CD4-positive, alpha-beta T cell treated with Interleukin-15 for 1 hour (primary cell): Measurements from ENCODE around the gene TOPORS.
"Not testable (repeated sequence)": the region's sequence is repeated elsewhere in the genome, so short reads cannot be mapped to it uniquely, and the experiment has no call there.

Experiments
- DNase-seq: peaks from one replicate; pipeline ENCODE4 v3.0.0-alpha.2; 2020

TOPORS gene

DNA sequence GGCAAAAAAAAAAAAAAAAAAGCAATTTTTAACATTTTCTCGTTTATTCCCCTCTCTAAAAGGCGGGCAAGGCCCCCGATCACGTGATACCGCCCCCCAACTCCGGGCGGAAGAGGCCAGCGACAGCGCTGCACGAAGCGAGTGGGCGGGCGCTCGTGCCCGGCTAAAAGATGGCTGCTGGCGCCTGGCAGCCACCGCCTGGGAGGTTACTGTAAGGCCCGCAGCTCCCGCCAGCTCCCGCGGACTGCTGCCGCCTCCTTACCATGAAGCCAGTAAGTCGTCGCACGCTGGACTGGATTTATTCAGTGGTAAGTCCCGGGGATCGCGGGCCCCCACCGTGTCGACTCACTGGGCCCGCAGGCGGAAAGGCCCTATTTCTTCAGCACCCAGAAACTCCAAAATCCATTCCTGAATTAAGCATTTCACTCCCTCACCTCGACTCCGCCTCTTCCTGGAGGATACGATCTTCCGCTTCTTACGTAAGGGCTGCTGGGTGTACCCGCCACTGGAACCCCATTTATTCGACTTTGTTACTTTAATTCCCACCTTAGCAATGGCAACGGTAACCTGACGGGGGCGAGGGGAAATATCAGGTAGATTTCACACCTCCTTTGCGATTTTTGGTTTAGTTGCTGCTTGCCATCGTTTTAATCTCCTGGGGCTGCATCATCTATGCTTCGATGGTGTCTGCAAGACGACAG lies at the start of gene TOPORS, which contains the start of gene SMIM27:
Gene TOPORS (minus strand): TSS at position 415 of the 701 bp plus-strand sequence. CDS start 150 bp downstream, at position 265.
Gene SMIM27 (plus strand): TSS at position 156 of the 701 bp plus-strand sequence. CDS start 108 bp downstream, at position 264.
- DNase-seq: peak; percentile 91

DNA sequence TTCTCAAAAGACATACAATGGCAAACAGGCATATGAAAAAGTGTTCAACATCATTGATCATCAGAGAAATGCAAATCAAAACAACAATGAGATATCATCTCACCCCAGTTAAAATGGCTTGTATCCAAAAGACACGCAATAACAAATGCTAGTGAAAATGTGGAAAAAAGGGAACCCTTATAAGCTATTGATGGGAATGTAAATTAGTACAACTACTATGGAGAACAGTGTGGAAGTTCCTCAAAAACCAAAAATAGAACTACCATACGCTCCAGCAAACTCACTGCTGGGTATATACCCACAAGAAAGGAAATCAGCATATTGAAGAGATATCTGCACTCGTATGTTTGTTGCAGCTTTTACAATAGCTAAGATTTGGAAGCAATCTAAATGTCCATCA lies 46.6 kb upstream of the TOPORS start:
- not testable (repeated sequence) for DNase-seq

DNA sequence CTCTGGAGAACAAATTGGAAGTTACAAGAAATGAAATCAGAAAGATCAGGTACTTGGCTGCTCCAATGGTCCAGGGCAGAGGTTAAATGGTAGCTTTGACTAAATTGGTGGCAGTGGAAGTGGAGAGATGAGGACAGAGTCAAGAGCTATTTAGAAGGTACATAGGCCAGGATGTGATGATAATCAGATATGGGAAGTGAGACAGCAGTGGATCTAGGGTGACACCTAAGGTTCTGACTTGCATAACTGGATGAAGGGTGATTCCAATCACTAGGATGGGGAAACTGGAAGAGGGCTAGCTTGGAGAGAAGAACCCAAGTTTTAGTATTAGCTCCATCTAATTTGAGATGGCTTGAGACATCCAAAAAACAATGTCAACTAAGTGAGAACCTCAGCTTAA lies 44.5 kb upstream of the TOPORS start:
- DNase-seq: no peak

DNA sequence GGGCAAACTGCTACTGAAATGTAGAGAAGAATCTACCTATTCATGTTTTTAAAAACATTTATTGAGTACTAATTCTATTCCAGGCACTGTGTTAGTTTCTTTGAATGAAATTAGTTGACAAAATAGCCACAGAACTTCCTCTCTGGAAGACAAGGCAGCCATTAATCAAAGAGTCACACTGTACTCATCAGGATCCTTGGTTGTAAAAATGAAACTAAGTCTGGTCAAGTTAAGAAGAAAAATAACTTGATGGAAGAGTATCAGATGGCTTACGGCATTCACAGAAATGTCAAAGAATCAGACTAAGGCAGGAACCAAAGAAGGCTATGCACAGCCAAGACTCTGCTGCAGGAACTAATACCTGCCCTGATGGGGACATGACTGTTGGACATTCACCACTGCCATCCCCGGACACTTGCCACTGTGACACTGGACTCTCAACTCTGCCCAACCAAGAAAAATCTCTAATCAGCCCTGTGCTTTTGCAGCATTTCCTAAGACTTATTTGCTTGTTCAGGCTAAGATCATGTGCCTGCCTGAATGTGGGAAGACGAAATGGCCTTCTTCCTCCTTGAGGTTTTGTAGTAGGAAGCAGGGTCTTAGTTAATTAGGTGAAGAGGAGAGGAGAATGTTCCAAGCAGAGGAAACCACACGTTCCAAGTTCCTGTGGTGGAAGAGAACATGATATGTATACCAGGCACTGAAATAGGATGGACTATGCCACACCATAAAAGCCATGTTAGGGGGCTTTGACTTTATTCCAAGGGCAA lies 43.9 kb upstream of the TOPORS start:
- DNase-seq: no peak

DNA sequence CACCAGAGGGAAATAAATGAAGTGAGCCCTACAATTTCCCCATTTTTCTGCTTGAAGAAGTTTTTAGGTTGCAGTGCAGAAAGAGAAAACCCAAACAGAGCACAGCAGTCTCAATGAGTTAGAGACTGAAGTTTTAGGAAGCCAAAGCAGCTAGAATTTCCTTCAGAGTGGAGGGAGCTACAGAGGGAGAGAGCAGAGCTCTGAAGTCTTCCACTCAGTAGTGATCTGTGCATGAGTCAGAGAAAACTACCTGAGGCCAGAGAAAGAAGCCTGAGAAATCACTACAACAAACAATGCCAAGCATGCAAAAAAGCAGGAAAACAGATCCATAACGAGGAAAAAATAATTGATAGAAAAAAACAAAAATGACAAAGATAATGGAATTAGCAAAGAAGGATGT lies 38.5 kb upstream of the TOPORS start:
- no peak for DNase-seq

DNA sequence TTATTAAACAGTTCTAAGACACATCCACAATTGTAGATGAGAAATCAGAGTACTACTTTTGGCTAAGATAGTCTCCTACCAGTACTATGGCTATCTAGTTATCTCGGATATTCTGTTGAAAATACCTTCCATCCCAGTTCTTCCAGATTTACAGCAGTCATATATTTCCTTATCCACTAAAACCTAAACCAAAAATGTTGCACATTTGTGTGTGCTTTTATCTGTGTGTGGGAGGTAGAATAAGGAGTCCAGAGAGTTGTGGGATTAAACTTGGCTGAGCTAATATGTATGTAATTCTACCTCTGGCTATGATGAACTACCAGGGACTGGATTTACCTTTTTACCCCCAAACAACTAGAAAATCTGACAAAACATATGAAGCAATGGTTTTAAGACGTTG lies 38.1 kb upstream of the TOPORS start:
- no peak for DNase-seq

DNA sequence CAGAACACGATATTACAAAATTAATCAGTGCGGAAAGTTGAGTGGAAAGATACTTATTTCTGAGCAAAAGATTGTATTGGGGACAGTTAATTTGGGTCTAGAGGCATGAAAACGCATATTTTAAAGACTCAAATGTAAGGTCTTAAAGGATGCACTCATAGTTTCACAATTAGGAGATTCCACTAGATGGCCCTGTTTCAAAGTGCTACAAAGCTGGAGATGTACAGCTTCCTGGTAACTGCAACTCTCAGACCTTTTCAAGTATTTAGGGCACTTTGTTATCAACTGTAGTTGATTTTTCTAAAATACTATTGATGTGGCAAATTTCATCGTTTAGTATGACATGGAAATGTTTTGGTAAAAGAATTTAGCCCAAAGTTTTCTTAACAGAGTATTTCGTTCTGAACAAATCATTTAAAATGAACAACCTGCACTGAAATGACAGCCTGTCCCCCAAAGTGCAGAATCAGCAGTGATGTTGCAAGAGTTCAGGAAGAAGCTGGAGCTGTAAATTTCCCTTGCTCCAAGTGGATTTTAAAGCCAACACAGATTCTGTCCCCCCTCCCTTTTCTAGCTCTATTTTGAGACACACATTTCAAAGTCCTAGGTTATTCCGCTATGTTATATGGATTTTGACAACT lies 36.8 kb upstream of the TOPORS start:
- DNase-seq: no peak

DNA sequence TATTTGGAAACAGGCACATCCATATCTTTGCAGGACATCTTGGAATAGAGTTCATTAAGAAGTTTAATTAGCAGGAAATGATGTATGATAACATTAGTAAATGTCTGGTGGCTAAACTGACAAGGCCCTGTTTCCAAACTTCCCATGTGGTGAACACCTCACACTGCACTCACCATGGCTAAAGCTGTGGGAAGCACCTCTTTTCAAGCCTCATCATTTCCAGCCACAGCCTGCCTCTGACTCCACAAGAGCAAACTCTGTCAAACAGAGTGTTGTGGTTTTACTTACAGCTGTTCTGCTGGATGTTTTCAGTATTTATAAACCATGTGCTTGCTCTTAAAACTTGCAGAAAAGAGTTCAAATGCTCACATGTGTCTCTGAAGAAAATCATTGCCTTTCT lies 35.5 kb upstream of the TOPORS start:
- DNase-seq: no peak

DNA sequence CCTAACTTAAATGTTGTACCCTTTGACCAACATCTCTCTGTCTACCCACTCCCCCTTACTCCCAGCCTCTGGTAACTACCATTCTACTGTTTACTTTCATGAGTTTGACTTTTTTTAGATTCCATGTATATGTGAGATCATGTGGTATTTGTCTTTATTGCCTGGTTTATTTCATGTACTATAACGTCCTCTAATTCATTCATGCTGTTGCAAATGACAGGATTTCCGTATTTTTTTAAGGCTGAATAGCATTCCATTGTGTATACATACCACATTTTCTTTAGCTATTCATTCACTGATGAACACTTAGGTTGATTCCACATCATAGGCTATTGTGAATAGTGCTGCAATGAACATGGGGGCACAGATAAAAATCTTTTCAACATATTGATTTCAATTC lies 32.4 kb upstream of the TOPORS start:
- DNase-seq: no peak

DNA sequence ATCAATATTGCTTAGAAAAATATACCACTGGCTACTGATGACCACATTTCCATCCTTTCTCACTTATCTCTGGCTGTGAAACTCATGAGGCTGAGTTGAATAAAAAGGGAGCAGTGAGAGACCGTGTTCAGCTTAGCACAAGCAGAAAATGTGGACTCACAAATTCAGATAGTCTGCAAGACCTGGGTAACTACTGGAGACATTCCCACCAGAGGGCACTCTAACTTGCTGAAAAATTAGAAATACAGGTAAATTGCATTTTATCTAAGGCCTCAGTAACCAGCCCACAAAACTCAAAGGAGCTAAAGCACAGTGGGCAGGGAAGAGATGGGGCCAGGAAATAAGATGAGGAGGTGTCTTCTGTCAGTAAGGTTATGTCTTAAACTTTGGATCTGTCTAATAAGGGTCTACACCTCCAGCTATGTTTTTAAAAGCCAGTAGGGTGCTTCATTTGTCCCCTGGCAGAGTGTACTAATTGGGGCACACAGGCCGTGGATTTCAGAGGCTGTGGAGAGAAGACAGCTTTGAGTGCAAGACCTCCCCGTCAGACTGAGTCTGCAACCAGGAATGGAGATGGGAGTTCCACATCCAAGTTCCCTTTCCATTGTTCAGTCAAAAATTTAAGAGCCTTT lies 29.2 kb upstream of the TOPORS start:
- DNase-seq: no peak

DNA sequence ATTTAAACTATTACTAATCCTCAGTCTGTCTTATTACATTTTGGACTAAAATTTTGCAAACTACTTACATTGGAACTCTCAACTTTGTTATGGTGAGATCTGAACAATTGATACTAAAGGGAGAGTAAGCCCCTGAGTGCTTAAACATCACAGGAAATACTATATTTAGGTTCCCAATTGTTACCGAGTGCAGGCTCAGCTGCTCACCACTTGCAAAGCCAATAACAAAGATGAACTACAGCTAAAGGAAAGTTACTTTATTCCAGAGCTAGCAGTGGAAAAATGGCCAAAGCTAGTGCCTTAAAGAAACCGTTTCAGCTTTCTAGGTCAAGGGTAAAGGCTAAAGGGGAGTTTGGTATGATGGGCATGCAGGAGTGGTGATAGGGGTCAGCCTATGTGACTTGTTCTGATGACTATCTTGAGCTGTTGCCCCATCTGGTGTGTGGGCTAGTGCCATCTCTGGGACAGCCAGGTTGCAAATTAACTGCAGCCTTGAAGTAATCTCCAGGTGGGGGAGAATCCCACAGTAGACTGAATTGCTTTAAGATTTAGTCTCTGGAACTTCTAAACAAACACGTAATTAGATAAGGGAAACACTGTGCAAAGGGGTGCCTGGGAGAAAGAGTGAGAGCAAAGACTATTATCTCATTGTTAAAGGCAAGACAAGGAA lies 28.4 kb upstream of the TOPORS start:
- no peak for DNase-seq

DNA sequence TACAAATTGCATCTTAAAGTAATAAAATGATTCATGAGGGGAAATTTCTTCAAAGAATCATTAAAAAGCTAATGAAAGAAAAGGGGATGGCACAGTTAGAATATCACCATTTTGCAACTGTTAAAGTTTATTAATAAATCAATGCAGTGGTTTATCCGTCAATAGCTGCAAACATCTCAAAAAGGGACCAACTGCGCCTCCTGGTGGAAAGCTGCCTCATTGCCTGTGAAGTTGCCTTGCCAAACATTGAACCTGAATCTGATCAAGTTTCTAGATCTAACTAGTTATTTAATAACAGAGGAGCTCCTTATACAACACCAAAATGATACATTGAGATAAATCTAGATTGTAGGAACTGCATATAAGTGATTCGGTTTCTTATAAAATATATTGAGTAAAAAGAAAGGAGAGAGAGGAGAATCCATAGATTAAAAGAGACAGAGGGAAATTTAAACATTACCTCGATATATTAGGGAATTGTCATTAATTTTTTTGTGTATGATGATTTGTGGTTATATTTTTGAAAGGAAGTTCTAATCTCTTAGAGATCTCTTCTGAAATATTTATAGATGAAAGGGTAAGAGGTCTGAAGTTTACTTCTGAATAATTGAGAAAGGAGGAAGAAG lies 27.4 kb upstream of the TOPORS start:
- DNase-seq: peak; percentile 69

DNA sequence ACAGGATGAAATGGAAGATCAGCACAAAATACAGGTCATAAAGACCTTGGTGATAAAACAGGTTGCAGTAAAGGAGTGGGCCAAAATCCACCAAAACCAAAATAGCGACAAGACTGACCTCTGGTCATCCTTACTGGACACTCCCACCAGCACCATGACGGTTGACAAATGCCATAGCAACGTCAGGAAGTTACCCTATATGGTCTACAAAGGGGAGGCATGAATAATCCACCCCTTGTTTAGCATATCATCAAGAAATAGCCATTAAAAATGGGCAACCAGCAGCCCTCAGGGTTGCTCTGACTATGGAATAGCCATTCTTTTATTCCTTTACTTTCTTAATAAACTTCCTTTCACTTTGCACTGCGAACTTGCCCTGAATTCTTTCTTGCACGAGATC lies 26.6 kb upstream of the TOPORS start:
- DNase-seq: no peak

DNA sequence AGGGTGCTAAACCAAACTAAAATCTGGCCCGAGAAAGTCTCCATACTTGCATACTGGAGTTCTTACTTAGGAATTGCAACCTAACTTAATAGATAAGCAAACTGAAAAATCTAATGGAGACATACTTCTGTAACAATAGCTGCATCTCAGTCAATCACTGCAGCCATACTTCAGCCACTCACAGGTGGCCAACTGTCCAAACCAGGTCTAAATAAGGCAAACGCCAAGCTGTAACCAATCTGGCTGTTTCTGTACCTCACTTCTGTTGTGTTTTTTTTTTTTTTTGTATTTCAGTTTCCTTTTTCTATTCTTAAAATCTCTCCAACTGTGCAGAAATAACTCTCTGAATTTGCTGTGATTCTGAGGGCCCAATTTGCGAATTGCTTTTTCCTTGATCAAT lies 24.9 kb upstream of the TOPORS start:
- no peak for DNase-seq

DNA sequence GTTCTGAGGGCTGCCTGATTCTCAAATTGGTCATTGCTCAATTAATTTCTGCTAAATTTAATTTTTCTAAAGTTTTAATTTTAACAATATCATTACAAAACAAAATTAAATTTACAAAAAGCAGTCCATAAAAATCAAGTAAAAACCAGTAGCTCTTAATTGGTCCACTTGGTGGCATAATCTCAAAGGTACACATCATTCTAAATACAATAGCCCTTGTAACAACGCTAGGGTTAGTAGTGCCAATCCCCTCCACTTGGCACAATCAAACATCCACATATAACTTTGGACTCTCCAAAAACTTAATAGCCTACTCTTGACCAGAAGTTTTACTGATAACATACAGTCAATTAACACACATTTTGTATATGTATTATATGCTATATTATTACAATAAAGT lies 22.5 kb upstream of the TOPORS start:
- no peak for DNase-seq

DNA sequence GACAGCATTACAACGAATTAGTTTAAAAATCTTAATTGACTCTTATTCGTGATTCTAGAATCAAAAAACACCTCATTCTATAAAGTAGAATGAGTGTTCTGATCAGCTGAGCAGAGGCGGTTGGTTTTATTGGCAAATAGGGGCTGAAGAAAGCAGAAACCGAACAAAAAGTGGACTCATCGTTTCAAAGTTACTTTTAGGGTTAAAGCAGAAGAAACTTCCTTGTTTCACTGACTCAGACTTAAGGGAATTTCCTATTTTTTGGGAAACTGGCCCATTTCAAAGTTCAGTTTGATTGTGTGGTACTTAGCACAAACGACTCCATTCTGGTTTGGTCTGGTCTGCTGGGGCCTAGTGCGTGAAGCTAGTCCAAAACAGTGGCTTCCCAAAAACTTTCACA lies 21.4 kb upstream of the TOPORS start:
- no peak for DNase-seq

DNA sequence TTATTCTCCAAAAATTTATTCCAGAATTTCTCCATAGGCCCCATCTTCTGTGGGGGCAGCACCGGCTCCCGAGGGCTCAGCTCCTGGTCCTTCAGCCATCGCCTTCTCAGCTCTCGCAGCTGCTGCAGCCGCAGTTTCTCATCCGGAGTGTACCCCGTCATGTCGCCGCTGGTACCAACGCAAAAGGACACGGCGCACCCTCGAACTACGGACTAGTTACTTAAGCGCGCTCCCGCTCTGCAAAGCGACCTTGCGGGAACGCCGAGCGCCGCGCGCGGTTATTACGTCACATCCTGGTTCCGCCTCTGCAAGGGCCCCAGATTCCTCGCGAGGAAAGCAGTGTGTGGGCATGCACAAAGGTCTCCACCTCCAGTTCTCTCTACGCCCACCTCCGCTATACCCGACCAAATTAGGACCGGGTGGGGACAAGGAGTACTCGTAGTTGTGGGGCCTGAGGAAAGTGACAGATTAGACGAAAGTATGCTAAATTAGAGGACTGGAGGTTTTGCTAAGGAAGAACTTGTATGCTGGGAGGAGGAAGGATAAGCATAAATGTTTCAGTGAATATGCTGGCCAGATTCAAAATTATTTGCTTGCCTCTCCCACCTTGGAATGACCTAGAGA lies 20.6 kb upstream of the TOPORS start, which contains the start of gene NDUFB6:
Gene NDUFB6 (minus strand): TSS at position 260 of the 624 bp plus-strand sequence. CDS start 99 bp downstream, at position 161.
- peak; percentile 94 for DNase-seq

DNA sequence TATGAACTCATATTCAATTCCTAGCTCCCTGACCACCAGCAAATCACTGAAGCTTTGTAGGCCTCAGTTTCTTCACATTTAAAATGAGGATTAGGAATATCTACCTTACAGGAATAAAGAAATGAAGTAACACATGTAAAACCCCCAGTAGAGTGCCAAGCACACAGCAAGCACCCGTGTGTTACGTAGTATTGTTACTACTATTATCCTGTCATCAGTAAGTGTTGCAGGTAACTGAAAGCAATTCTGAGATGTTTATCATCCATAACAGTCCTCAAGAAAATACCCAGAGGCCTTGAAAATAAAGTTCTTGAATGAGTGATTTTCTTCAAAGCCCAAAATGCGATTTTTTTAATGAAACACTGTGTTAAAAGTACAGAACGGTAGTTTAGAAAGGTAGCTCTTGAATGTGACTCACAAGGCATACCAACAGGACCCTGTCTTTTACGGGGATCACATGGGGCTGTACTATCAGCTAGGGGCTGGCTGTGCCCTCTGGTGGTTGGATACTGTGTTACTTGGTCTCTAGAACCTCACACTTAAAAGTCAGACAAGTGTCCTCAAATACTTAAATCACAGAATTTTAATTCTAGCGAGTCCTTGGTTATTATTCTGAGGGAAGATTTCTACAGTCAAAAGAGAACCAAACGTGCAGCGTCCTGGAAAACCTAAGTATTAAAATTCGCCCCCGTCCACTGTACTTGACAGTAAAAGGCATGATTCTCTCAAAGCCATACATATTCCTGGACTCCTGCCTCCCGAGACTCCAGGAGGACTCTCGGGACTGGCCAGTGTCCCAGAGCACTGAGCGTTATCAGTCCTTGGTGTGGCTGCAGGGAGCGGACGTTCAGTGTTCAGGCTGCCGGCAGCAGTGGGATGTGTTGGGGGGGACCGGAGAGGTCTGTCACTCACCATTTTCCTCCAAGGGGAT lies 19.8 kb upstream of the TOPORS start:
- peak; percentile 81 for DNase-seq

DNA sequence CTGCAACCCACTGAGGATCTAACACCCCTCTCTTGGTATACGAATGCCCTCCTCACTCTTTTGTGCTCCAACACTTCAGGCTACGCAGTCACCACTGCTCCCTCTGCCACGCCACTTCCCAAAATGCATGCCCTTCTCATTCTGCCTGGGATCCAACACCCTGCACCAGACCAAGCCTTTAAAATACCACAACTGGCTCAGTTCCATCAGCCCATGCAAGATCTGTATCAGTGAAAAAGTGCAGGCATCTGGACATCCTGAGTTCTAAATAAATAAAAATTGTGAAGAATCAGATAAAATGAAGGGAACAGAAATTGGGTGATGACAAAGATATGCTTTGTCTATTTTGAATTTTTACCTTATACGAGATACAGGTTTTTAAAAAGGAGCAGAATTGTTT lies 17.9 kb upstream of the TOPORS start:
- DNase-seq: no peak

DNA sequence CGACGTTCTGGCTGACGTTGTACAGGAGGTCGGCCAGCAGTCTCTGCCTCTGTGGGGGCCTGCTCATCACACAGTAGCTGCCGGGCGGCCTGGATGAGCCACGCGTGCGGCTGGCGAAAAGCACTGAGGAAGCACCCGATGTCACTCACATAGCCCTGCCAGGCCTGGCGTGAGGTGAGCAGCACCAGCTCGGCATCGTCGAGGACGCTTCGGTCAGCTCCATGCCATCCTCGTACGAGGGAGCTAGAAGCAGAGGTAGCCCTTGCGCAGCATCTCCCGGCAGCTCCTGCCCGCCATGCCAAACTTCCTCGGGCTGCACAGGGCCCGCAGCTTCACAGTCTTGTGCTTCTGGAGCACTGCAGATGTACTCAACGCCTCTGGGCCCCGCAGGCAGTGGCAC lies 14.4 kb upstream of the TOPORS start:
- DNase-seq: no peak

DNA sequence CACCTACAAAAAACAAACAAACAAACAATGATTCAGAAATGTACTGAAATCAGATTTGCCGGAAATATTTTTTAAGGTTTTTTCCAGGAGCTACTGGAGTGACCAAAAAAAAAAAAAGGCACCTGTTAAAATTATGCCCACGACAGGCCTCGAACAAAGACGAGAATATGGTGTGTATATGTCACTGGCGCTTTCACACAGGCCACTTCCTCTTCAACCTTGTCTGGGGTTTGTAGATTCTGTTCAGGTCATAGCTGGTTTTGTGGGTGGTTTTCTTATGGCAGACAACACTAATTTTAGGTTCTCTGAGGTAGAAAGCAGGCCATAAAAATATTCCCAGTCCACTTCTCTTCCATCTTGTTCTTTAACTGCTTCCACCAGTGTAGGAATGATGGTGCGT lies 13.6 kb upstream of the TOPORS start:
- DNase-seq: no peak
